BE2C (cell line): Measurements from ENCODE around the gene PPP3CA.

Source experiments
- DNase-seq: peaks from one replicate; pipeline ENCODE4 v3.0.0-alpha.2; 2020
- H3K27me3 ChIP-seq: fragments of 250-450 bp; sonication (Bioruptor Pico); 2 replicates; pipeline ENCODE4 v1.5.1; 2020; ENCODE audit warnings: mild to moderate bottlenecking
- H3K36me3 ChIP-seq: fragments of 250-450 bp; sonication (Bioruptor Pico); 2 replicates; pipeline ENCODE4 v1.5.1; 2020; ENCODE audit warnings: mild to moderate bottlenecking
- H3K4me1 ChIP-seq: fragments of 250-450 bp; sonication (Bioruptor Pico); 2 replicates; pipeline ENCODE4 v1.5.1; 2020
- H3K4me3 ChIP-seq: 2 replicates; pipeline ENCODE4 v1.5.1; 2011; ENCODE audit warnings: low read depth, low read length
- H3K9me3 ChIP-seq: fragments of 250-450 bp; sonication (Bioruptor Pico); 2 replicates; pipeline ENCODE4 v1.5.1; 2020
- TF ChIP-seq, protein P1 (sequence below): IDR thresholded peaks from 2 replicates; pipeline ENCODE4 v1.5.1; 2012; ENCODE audit warnings: mild to moderate bottlenecking, low read depth, low read length

PPP3CA gene

GRCh38 chr4:101348367-101348827 is 1.1 kb upstream of the PPP3CA start:
- no peaks in the 10 kb centered on the region for H3K27me3 ChIP-seq
- no peak for DNase-seq
- H3K9me3 ChIP-seq: no peaks in the 10 kb centered on the region
- TF ChIP-seq, protein P1, sequence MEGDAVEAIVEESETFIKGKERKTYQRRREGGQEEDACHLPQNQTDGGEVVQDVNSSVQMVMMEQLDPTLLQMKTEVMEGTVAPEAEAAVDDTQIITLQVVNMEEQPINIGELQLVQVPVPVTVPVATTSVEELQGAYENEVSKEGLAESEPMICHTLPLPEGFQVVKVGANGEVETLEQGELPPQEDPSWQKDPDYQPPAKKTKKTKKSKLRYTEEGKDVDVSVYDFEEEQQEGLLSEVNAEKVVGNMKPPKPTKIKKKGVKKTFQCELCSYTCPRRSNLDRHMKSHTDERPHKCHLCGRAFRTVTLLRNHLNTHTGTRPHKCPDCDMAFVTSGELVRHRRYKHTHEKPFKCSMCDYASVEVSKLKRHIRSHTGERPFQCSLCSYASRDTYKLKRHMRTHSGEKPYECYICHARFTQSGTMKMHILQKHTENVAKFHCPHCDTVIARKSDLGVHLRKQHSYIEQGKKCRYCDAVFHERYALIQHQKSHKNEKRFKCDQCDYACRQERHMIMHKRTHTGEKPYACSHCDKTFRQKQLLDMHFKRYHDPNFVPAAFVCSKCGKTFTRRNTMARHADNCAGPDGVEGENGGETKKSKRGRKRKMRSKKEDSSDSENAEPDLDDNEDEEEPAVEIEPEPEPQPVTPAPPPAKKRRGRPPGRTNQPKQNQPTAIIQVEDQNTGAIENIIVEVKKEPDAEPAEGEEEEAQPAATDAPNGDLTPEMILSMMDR: no peak
- peaks cover 7% of the 10 kb centered on the region for H3K4me1 ChIP-seq
- H3K36me3 ChIP-seq: no peaks in the 10 kb centered on the region
- peak overlapping the region; percentile 89 for H3K4me3 ChIP-seq

DNA sequence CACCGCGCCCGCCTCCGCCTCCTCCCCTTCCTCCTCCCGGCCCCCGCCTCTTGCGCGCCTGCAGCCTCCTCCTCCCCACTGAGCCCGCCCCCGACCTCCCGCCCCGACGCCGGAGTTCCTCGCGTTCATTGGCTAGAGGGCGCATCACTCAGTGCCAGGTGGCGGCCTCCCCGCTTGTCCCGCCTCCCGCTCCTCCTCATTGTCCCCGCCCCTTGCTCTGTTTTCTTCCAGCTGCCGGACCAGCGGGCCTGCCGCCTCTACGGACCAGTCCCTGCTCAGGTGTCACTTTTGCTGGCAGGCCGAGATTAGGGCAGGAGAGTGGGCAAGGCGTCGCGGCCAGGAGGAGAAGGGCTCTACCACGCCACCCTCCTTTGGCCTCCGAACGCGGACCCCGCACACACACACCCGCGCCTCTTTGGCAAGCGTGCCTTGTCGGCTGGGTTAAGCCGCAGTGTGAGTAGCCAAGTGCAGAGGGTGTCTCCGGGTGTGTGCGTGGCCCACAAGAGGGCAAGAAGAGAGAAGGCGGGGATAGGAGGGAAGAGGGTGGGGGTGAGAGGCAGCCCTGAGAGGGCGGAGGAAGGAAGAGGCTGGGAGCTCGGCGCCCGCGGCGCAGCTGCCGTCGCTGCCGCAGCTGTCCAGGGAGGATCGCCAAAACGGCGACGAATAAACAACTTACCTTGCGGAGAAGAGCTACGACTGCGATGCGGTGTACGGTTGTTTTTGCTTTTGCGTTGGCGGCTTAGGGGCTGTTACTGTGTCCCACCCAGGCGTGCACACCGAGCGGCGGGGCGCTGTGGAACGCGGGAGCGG is 436 bp upstream of the PPP3CA start:
- peak; percentile 99 for DNase-seq
- peaks cover 7% of the 10 kb centered on the region for H3K4me1 ChIP-seq
- H3K9me3 ChIP-seq: no peaks in the 10 kb centered on the region
- no peaks in the 10 kb centered on the region for H3K27me3 ChIP-seq
- peak overlapping the region; percentile 89 for H3K4me3 ChIP-seq
- no peaks in the 10 kb centered on the region for H3K36me3 ChIP-seq
- TF ChIP-seq, protein P1: peak; percentile 4; the same call in 1 of the 2 replicates

GRCh38 chr4:101346351-101347266 is 717 bp downstream of the PPP3CA start:
- H3K4me1 ChIP-seq: peaks cover 7% of the 10 kb centered on the region
- H3K36me3 ChIP-seq: no peaks in the 10 kb centered on the region
- no peaks in the 10 kb centered on the region for H3K9me3 ChIP-seq
- TF ChIP-seq, protein P1: no peak
- no peaks in the 10 kb centered on the region for H3K27me3 ChIP-seq
- peak overlapping the region; percentile 89 for H3K4me3 ChIP-seq
- DNase-seq: peak; percentile 74

DNA sequence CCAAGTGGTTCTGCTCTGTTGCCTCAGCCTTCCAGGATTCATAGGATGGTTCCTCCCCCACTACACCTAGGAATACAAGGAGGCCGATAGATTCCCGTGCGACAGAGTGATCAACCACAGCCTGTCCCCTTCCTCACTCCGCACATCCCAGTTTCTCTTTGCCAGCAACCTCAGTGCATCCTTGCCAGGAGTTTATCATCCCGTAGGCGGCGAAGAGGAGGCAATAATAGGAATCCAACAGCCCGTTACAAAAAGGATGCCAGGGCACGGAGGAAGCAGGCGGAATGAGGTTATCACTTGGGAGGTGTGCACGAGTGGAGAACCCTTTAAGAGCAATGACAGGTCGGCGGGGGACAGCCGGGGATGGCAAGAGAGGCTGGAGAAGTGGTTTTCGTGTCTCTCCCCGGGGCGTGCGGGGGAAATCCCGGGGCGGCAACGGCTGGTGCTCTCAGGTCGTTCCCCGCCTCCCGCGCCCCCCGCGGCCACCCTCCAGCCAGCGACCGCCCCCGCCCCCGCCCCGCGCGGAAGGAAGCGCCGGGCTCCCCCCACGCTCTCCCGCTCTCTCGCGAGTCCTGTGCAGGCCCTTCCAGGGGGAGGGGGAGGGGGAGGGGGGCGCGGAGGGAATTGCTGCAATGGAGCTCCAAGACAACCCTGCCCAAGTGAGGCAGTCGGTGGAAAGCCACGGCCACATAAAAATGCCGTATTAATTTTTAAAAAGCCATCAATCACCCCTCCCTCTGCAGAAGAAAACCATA is 1.6 kb downstream of the PPP3CA start:
- TF ChIP-seq, protein P1: peak; percentile 5; the same call in 1 of the 2 replicates
- H3K4me3 ChIP-seq: peak overlapping the region; percentile 89
- peak; percentile 77 for DNase-seq
- H3K27me3 ChIP-seq: no peaks in the 10 kb centered on the region
- no peaks in the 10 kb centered on the region for H3K36me3 ChIP-seq
- H3K9me3 ChIP-seq: no peaks in the 10 kb centered on the region
- peaks cover 7% of the 10 kb centered on the region for H3K4me1 ChIP-seq

- peak; percentile 69 for DNase-seq
- Histone ChIP-seq H3K27me3 (no peaks in the 10 kb centered on the region), H3K9me3 (no peaks in the 10 kb centered on the region), H3K36me3 (no peaks in the 10 kb centered on the region), H3K4me1 (peaks cover 7% of the 10 kb centered on the region), H3K4me3 (peak overlapping the region; percentile 89)
- TF ChIP-seq, protein P1: no peak
Measured at GRCh38 chr4:101345271-101345595, 2.1 kb downstream of the PPP3CA start.
